ENCODE measurements around the gene SPATA3.

SPATA3 gene

GRCh38 chr2:230956827-230957755 is 38.8 kb upstream of the SPATA3 start:
- Histone ChIP-seq H3K27me3 (ENCODE audit: insufficient read depth, low read length, poor library complexity) (no peaks in the 10 kb centered on the region), H3K23ac (ENCODE audit: low read length) (no peak overlapping the region), H3K18ac (ENCODE audit: low read length) (peak overlapping the region; percentile 62), H2BK120ac (ENCODE audit: low read depth, low read length) (no peak overlapping the region), H2BK5ac (ENCODE audit: low read length) (no peak overlapping the region), H2BK15ac (replicated peaks; ENCODE audit: low read depth) (no peak overlapping the region), H3K36me3 (ENCODE audit: control insufficient read depth, insufficient read depth, low read length) (no peaks in the 10 kb centered on the region), H3K9ac (ENCODE audit: low read length) (peak overlapping the region; percentile 50), H2AK5ac (ENCODE audit: low read length) (no peak overlapping the region), H3K4me2 (ENCODE audit: low read length) (peak overlapping the region; percentile 37), H4K5ac (ENCODE audit: low read length) (no peak overlapping the region), H3K79me2 (ENCODE audit: control insufficient read depth, insufficient read depth, low read length) (no peaks in the 10 kb centered on the region), H3K56ac (ENCODE audit: low read length) (peak overlapping the region; percentile 75), H3K4me3 (ENCODE audit: low read length) (no peak overlapping the region), H3K4ac (ENCODE audit: low read depth, low read length) (no peak overlapping the region), H3K79me1 (ENCODE audit: low read length) (no peaks in the 10 kb centered on the region), H3K4me1 (ENCODE audit: control insufficient read depth, low read depth, low read length) (peaks cover 8% of the 10 kb centered on the region), H4K8ac (ENCODE audit: low read depth, low read length) (no peak overlapping the region), H3K27ac (ENCODE audit: low read depth, low read length) (no peak overlapping the region)
- DNase-seq = peak; percentile 90
- WGBS (ENCODE audit: extremely low coverage, insufficient coverage, low lambda C conversion rate) = no CpG with 5 or more reads among the region's 43 CpGs

GRCh38 chr2:230957756-230958391 is 38.0 kb upstream of the SPATA3 start:
- Histone ChIP-seq H3K4me3 (ENCODE audit: low read length) (no peak overlapping the region), H3K27ac (ENCODE audit: low read depth, low read length) (no peak overlapping the region), H2BK5ac (ENCODE audit: low read length) (no peak overlapping the region), H3K36me3 (ENCODE audit: control insufficient read depth, insufficient read depth, low read length) (no peaks in the 10 kb centered on the region), H2AK5ac (ENCODE audit: low read length) (no peak overlapping the region), H3K79me2 (ENCODE audit: control insufficient read depth, insufficient read depth, low read length) (no peaks in the 10 kb centered on the region), H3K4ac (ENCODE audit: low read depth, low read length) (no peak overlapping the region), H3K56ac (ENCODE audit: low read length) (peak overlapping the region; percentile 75), H2BK15ac (replicated peaks; ENCODE audit: low read depth) (no peak overlapping the region), H3K9ac (ENCODE audit: low read length) (peak overlapping the region; percentile 50), H4K5ac (ENCODE audit: low read length) (no peak overlapping the region), H3K79me1 (ENCODE audit: low read length) (no peaks in the 10 kb centered on the region), H3K18ac (ENCODE audit: low read length) (no peak overlapping the region), H3K27me3 (ENCODE audit: insufficient read depth, low read length, poor library complexity) (no peaks in the 10 kb centered on the region), H3K23ac (ENCODE audit: low read length) (no peak overlapping the region), H3K4me2 (ENCODE audit: low read length) (peak overlapping the region; percentile 37), H3K4me1 (ENCODE audit: control insufficient read depth, low read depth, low read length) (peaks cover 11% of the 10 kb centered on the region), H2BK120ac (ENCODE audit: low read depth, low read length) (no peak overlapping the region), H4K8ac (ENCODE audit: low read depth, low read length) (no peak overlapping the region)
- no peak for DNase-seq

- Histone ChIP-seq H4K5ac (ENCODE audit: low read length) (no peak overlapping the region), H3K23ac (ENCODE audit: low read length) (no peak overlapping the region), H3K56ac (ENCODE audit: low read length) (peak overlapping the region; percentile 57), H3K9ac (ENCODE audit: low read length) (peak overlapping the region; percentile 46), H2BK120ac (ENCODE audit: low read depth, low read length) (no peak overlapping the region), H2BK15ac (replicated peaks; ENCODE audit: low read depth) (no peak overlapping the region), H2BK5ac (ENCODE audit: low read length) (peak overlapping the region; percentile 72), H3K18ac (ENCODE audit: low read length) (no peak overlapping the region), H3K4me2 (ENCODE audit: low read length) (peak overlapping the region; percentile 19), H2AK5ac (ENCODE audit: low read length) (no peak overlapping the region), H3K79me2 (ENCODE audit: control insufficient read depth, insufficient read depth, low read length) (no peaks in the 10 kb centered on the region), H3K4me1 (ENCODE audit: control insufficient read depth, low read depth, low read length) (peaks cover 11% of the 10 kb centered on the region), H4K8ac (ENCODE audit: low read depth, low read length) (no peak overlapping the region), H3K4ac (ENCODE audit: low read depth, low read length) (no peak overlapping the region), H3K27me3 (ENCODE audit: insufficient read depth, low read length, poor library complexity) (no peaks in the 10 kb centered on the region), H3K4me3 (ENCODE audit: low read length) (no peak overlapping the region), H3K79me1 (ENCODE audit: low read length) (no peaks in the 10 kb centered on the region), H3K27ac (ENCODE audit: low read depth, low read length) (no peak overlapping the region), H3K36me3 (ENCODE audit: control insufficient read depth, insufficient read depth, low read length) (no peaks in the 10 kb centered on the region)
- no peak for DNase-seq
- WGBS (ENCODE audit: extremely low coverage, insufficient coverage, low lambda C conversion rate) = no CpG with 5 or more reads among the region's 8 CpGs
Observed at GRCh38 chr2:230958820-230959756, 36.8 kb upstream of the SPATA3 start.

- no peak overlapping the region for H3K4me3 ChIP-seq (ENCODE audit: low read length)
- peak overlapping the region; percentile 44 for H3K4ac ChIP-seq (ENCODE audit: low read depth, low read length)
- no peak for DNase-seq
- peak overlapping the region; percentile 5 for H3K4me2 ChIP-seq (ENCODE audit: low read length)
- H3K4me1 ChIP-seq (ENCODE audit: control insufficient read depth, low read depth, low read length) = peaks cover 11% of the 10 kb centered on the region
- H4K8ac ChIP-seq (ENCODE audit: low read depth, low read length) = no peak overlapping the region
- WGBS (ENCODE audit: extremely low coverage, insufficient coverage, low lambda C conversion rate) = no CpG with 5 or more reads among the region's 1 CpG
- no peaks in the 10 kb centered on the region for H3K36me3 ChIP-seq (ENCODE audit: control insufficient read depth, insufficient read depth, low read length)
- H2BK5ac ChIP-seq (ENCODE audit: low read length) = peak overlapping the region; percentile 24
- no peak overlapping the region for H3K27ac ChIP-seq (ENCODE audit: low read depth, low read length)
- no peak overlapping the region for H3K23ac ChIP-seq (ENCODE audit: low read length)
- no peak overlapping the region for H4K5ac ChIP-seq (ENCODE audit: low read length)
- peak overlapping the region; percentile 73 for H3K56ac ChIP-seq (ENCODE audit: low read length)
- H3K27me3 ChIP-seq (ENCODE audit: insufficient read depth, low read length, poor library complexity) = no peaks in the 10 kb centered on the region
- no peak overlapping the region for H2AK5ac ChIP-seq (ENCODE audit: low read length)
- H3K18ac ChIP-seq (ENCODE audit: low read length) = peak overlapping the region; percentile 77
- peak overlapping the region; percentile 27 for H2BK15ac ChIP-seq (replicated peaks; ENCODE audit: low read depth)
- peak overlapping the region; percentile 5 for H3K9ac ChIP-seq (ENCODE audit: low read length)
- no peaks in the 10 kb centered on the region for H3K79me2 ChIP-seq (ENCODE audit: control insufficient read depth, insufficient read depth, low read length)
- no peaks in the 10 kb centered on the region for H3K79me1 ChIP-seq (ENCODE audit: low read length)
- H2BK120ac ChIP-seq (ENCODE audit: low read depth, low read length) = no peak overlapping the region
Observed at GRCh38 chr2:230960026-230960425, 35.9 kb upstream of the SPATA3 start.

- peaks cover 11% of the 10 kb centered on the region for H3K4me1 ChIP-seq (ENCODE audit: control insufficient read depth, low read depth, low read length)
- H3K56ac ChIP-seq (ENCODE audit: low read length) = no peak overlapping the region
- H2AK5ac ChIP-seq (ENCODE audit: low read length) = no peak overlapping the region
- H3K36me3 ChIP-seq (ENCODE audit: control insufficient read depth, insufficient read depth, low read length) = no peaks in the 10 kb centered on the region
- no peak overlapping the region for H2BK5ac ChIP-seq (ENCODE audit: low read length)
- no peak overlapping the region for H3K4me2 ChIP-seq (ENCODE audit: low read length)
- peak overlapping the region; percentile 53 for H3K27ac ChIP-seq (ENCODE audit: low read depth, low read length)
- no peak overlapping the region for H3K18ac ChIP-seq (ENCODE audit: low read length)
- H3K9ac ChIP-seq (ENCODE audit: low read length) = no peak overlapping the region
- H3K4ac ChIP-seq (ENCODE audit: low read depth, low read length) = no peak overlapping the region
- DNase-seq = peak; percentile 95
- H2BK120ac ChIP-seq (ENCODE audit: low read depth, low read length) = no peak overlapping the region
- no peak overlapping the region for H4K5ac ChIP-seq (ENCODE audit: low read length)
- H3K23ac ChIP-seq (ENCODE audit: low read length) = no peak overlapping the region
- no peaks in the 10 kb centered on the region for H3K79me1 ChIP-seq (ENCODE audit: low read length)
- H3K27me3 ChIP-seq (ENCODE audit: insufficient read depth, low read length, poor library complexity) = no peaks in the 10 kb centered on the region
- no peak overlapping the region for H2BK15ac ChIP-seq (replicated peaks; ENCODE audit: low read depth)
- H4K8ac ChIP-seq (ENCODE audit: low read depth, low read length) = no peak overlapping the region
- no peak overlapping the region for H3K4me3 ChIP-seq (ENCODE audit: low read length)
- H3K79me2 ChIP-seq (ENCODE audit: control insufficient read depth, insufficient read depth, low read length) = no peaks in the 10 kb centered on the region
- no CpG with 5 or more reads among the region's 3 CpGs for WGBS (ENCODE audit: extremely low coverage, insufficient coverage, low lambda C conversion rate)
Observed at GRCh38 chr2:230961091-230961491, 34.8 kb upstream of the SPATA3 start.

Data from mesendoderm (in vitro differentiated cells).